Measurements from ENCODE around the gene ZIC1.

ZIC1 gene

GRCh38 chr3:147380977-147381376 lies 28.2 kb upstream of the ZIC1 start:
- no peaks in the 10 kb centered on the region for H3K4me1 ChIP-seq (ENCODE audit: control insufficient read depth, insufficient read depth, low read length)
- ChIA-PET CTCF (no interaction called here), POLR2A (no interaction called here)
- H3K36me3 ChIP-seq (ENCODE audit: control insufficient read depth in 2 of 2, insufficient read depth in 1 of 2, low read length in 2 of 2): no peaks in the 10 kb centered on the region
- H3K9me3 ChIP-seq (ENCODE audit: control insufficient read depth, insufficient read depth, low read depth, low read length): no peaks in the 10 kb centered on the region
- H3K4me3 ChIP-seq (ENCODE audit: low read depth, low read length): no peak overlapping the region
- no peak overlapping the region for H3K27ac ChIP-seq (ENCODE audit: extremely low read depth, low read depth, low read length)
- TF ChIP-seq ZBTB20 (tag by site-specific recombination; IDR thresholded peaks at IDR 0.05) (no peak), ZNF24 (tag by site-specific recombination; IDR thresholded peaks at IDR 0.05) (no peak), ZNF830 (tag by site-specific recombination; IDR thresholded peaks at IDR 0.05; ENCODE audit: low read depth) (no peak), ZNF426 (tag by site-specific recombination; IDR thresholded peaks at IDR 0.05) (no peak)

GRCh38 chr3:147381596-147381995 lies 27.6 kb upstream of the ZIC1 start:
- Histone ChIP-seq H3K27ac (ENCODE audit: extremely low read depth, low read depth, low read length) (no peak overlapping the region), H3K9me3 (ENCODE audit: control insufficient read depth, insufficient read depth, low read depth, low read length) (no peaks in the 10 kb centered on the region), H3K4me3 (ENCODE audit: low read depth, low read length) (no peak overlapping the region), H3K4me1 (ENCODE audit: control insufficient read depth, insufficient read depth, low read length) (no peaks in the 10 kb centered on the region), H3K36me3 (ENCODE audit: control insufficient read depth in 2 of 2, insufficient read depth in 1 of 2, low read length in 2 of 2) (no peaks in the 10 kb centered on the region)
- ChIA-PET CTCF (interaction anchor here (0.6 kb wide), 1 partner anchor 157 kb away, joined by 5 read pairs; no protein-coding TSS in a partner anchor), POLR2A (no interaction called here)
- TF ChIP-seq HOXC10 (CRISPR knock-in tag; IDR thresholded peaks at IDR 0.05) (no peak), ZNF24 (tag by site-specific recombination; IDR thresholded peaks at IDR 0.05) (no peak), SP3 (tag by site-specific recombination; IDR thresholded peaks at IDR 0.05) (no peak), KLF9 (tag by site-specific recombination; IDR thresholded peaks at IDR 0.05; ENCODE audit: low read depth) (no peak), FEZF1 (tag by site-specific recombination; IDR thresholded peaks at IDR 0.05) (no peak), SETDB1 (IDR thresholded peaks at IDR 0.05; ENCODE audit: insufficient read length, low read length) (no peak), ZNF707 (tag by site-specific recombination; IDR thresholded peaks at IDR 0.05) (no peak), ZNF785 (tag by site-specific recombination; IDR thresholded peaks at IDR 0.05) (no peak)
- TF ChIP-seq, protein P1, sequence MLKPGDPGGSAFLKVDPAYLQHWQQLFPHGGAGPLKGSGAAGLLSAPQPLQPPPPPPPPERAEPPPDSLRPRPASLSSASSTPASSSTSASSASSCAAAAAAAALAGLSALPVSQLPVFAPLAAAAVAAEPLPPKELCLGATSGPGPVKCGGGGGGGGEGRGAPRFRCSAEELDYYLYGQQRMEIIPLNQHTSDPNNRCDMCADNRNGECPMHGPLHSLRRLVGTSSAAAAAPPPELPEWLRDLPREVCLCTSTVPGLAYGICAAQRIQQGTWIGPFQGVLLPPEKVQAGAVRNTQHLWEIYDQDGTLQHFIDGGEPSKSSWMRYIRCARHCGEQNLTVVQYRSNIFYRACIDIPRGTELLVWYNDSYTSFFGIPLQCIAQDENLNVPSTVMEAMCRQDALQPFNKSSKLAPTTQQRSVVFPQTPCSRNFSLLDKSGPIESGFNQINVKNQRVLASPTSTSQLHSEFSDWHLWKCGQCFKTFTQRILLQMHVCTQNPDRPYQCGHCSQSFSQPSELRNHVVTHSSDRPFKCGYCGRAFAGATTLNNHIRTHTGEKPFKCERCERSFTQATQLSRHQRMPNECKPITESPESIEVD (tag by site-specific recombination; IDR thresholded peaks at IDR 0.05): no peak
- TF ChIP-seq, protein P2, sequence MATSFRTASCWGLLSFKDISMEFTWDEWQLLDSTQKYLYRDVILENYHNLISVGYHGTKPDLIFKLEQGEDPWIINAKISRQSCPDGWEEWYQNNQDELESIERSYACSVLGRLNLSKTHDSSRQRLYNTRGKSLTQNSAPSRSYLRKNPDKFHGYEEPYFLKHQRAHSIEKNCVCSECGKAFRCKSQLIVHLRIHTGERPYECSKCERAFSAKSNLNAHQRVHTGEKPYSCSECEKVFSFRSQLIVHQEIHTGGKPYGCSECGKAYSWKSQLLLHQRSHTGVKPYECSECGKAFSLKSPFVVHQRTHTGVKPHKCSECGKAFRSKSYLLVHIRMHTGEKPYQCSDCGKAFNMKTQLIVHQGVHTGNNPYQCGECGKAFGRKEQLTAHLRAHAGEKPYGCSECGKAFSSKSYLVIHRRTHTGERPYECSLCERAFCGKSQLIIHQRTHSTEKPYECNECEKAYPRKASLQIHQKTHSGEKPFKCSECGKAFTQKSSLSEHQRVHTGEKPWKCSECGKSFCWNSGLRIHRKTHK (tag by site-specific recombination; IDR thresholded peaks at IDR 0.05): no peak

GRCh38 chr3:147383617-147384016 lies 25.5 kb upstream of the ZIC1 start:
- CTCF ChIA-PET: interaction anchor here (0.7 kb wide), 1 partner anchor 22 kb away, joined by 3 read pairs; no protein-coding TSS in a partner anchor
- H3K9me3 ChIP-seq (ENCODE audit: control insufficient read depth, insufficient read depth, low read depth, low read length): no peaks in the 10 kb centered on the region
- H3K4me3 ChIP-seq (ENCODE audit: low read depth, low read length): no peak overlapping the region
- no peaks in the 10 kb centered on the region for H3K36me3 ChIP-seq (ENCODE audit: control insufficient read depth in 2 of 2, insufficient read depth in 1 of 2, low read length in 2 of 2)
- POLR2A ChIA-PET: no interaction called here
- H3K27ac ChIP-seq (ENCODE audit: extremely low read depth, low read depth, low read length): no peak overlapping the region
- no peaks in the 10 kb centered on the region for H3K4me1 ChIP-seq (ENCODE audit: control insufficient read depth, insufficient read depth, low read length)
- TF ChIP-seq ZBTB7A (tag by site-specific recombination; IDR thresholded peaks at IDR 0.05; ENCODE audit: low read depth) (no peak), OSR2 (tag by site-specific recombination; IDR thresholded peaks at IDR 0.05) (no peak), ZNF324 (tag by site-specific recombination; IDR thresholded peaks at IDR 0.05) (no peak), ZNF174 (tag by site-specific recombination; IDR thresholded peaks at IDR 0.05) (no peak), SP3 (tag by site-specific recombination; IDR thresholded peaks at IDR 0.05) (no peak), KLF1 (tag by site-specific recombination; IDR thresholded peaks at IDR 0.05) (no peak), ZNF132 (tag by site-specific recombination; IDR thresholded peaks at IDR 0.05; ENCODE audit: borderline replicate concordance) (no peak), ZNF626 (tag by site-specific recombination; IDR thresholded peaks at IDR 0.05) (no peak), ZNF843 (tag by site-specific recombination; IDR thresholded peaks at IDR 0.05) (no peak), KLF10 (tag by site-specific recombination; IDR thresholded peaks at IDR 0.05) (no peak), ZNF549 (tag by site-specific recombination; IDR thresholded peaks at IDR 0.05) (no peak), ZNF777 (tag by site-specific recombination; IDR thresholded peaks at IDR 0.05; ENCODE audit: borderline replicate concordance) (no peak), ZNF558 (tag by site-specific recombination; IDR thresholded peaks at IDR 0.05) (no peak), ZNF792 (tag by site-specific recombination; IDR thresholded peaks at IDR 0.05) (no peak), ZNF10 (tag by site-specific recombination; IDR thresholded peaks at IDR 0.05) (no peak)
- TF ChIP-seq, protein P3, sequence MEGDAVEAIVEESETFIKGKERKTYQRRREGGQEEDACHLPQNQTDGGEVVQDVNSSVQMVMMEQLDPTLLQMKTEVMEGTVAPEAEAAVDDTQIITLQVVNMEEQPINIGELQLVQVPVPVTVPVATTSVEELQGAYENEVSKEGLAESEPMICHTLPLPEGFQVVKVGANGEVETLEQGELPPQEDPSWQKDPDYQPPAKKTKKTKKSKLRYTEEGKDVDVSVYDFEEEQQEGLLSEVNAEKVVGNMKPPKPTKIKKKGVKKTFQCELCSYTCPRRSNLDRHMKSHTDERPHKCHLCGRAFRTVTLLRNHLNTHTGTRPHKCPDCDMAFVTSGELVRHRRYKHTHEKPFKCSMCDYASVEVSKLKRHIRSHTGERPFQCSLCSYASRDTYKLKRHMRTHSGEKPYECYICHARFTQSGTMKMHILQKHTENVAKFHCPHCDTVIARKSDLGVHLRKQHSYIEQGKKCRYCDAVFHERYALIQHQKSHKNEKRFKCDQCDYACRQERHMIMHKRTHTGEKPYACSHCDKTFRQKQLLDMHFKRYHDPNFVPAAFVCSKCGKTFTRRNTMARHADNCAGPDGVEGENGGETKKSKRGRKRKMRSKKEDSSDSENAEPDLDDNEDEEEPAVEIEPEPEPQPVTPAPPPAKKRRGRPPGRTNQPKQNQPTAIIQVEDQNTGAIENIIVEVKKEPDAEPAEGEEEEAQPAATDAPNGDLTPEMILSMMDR (tag by site-specific recombination; IDR thresholded peaks at IDR 0.05): no peak

All from HEK293 (cell line).